Measurements from ENCODE around the gene FOXO6.

DNA sequence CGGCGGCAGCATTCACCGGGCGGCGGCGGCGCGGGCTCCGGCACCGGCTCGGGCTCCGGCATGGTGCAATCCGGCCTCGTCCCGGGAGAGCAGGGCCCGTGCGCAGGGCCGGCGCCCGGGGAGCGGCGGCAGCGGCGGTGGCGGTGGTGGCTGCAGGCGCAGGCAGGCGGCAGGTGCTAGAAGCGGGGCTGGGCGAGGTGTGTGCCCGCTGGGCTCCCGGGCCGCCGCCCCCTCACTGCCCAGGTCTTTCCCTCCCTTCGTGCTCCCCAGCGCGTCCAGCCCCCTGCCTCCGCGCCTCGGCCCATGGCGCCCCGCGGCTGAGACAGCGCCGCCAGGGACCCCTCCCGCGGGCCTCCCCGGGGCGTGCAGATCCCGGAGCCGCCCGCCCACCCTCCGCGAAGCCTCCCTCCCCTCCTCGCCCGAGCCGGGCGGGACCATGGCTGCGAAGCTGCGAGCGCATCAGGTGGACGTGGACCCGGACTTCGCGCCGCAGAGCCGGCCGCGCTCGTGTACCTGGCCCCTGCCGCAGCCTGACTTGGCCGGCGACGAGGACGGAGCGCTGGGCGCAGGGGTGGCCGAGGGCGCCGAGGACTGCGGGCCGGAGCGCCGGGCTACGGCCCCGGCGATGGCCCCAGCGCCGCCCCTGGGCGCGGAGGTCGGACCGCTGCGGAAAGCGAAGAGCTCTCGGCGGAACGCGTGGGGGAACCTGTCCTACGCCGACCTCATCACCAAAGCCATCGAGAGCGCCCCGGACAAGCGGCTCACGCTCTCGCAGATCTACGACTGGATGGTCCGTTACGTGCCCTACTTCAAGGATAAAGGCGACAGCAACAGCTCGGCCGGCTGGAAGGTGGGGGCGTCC, 492 bp downstream of the FOXO6 start:
- TF ChIP-seq, protein P1, sequence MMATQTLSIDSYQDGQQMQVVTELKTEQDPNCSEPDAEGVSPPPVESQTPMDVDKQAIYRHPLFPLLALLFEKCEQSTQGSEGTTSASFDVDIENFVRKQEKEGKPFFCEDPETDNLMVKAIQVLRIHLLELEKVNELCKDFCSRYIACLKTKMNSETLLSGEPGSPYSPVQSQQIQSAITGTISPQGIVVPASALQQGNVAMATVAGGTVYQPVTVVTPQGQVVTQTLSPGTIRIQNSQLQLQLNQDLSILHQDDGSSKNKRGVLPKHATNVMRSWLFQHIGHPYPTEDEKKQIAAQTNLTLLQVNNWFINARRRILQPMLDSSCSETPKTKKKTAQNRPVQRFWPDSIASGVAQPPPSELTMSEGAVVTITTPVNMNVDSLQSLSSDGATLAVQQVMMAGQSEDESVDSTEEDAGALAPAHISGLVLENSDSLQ (IDR thresholded peaks at IDR 0.05) = no peak
- TF ChIP-seq FOXA1 (IDR thresholded peaks at IDR 0.05) = no peak
- no peak for TF ChIP-seq FOXM1 (IDR thresholded peaks at IDR 0.05; ENCODE audit: borderline replicate concordance)
- no peak for TF ChIP-seq TARDBP (IDR thresholded peaks at IDR 0.05)
- no peak for TF ChIP-seq SUZ12 (IDR thresholded peaks at IDR 0.05)
- no peak for TF ChIP-seq ARNT (IDR thresholded peaks at IDR 0.05)
- no peak for TF ChIP-seq NFRKB (IDR thresholded peaks at IDR 0.05)
- TF ChIP-seq SP1 (IDR thresholded peaks at IDR 0.05) = no peak

All from HEK293T (cell line).